Astrocyte (in vitro differentiated cells and primary cell): Measurements from ENCODE around the gene RBFOX2. TPM values are rescaled to one million over a fixed set of nuclear protein-coding genes. Genes with fewer than 3 reads are reported as not detected.
A peak's percentile ranks its signal among the peaks of the same experiment; 100 is the strongest.

ENCODE experiments used
- DNase-seq: peaks from one replicate; pipeline ENCODE4 v3.0.0-alpha.2; 2010; ENCODE audit warnings: low read depth
- FAIRE-seq: peaks from 2 replicates; lab custom pipeline; 2011; peaks lifted over from hg19 to GRCh38; lab: Jason Lieb, UNC
- H2AFZ ChIP-seq: 2 replicates; pipeline ENCODE4 v1.6.0; 2012; ENCODE audit warnings: low read depth, low read length, inconsistent platforms
- H3K27ac ChIP-seq: 2 replicates; pipeline ENCODE4 v1.5.1; 2011; ENCODE audit warnings: low read depth, low read length, inconsistent platforms
- H3K27me3 ChIP-seq: 2 replicates; pipeline ENCODE4 v1.6.0; 2011; ENCODE audit warnings: low read length, inconsistent platforms; ENCODE audit not compliant: insufficient read depth
- H3K36me3 ChIP-seq: 2 replicates; pipeline ENCODE4 v1.5.1; 2011; ENCODE audit warnings: low read length, inconsistent platforms; ENCODE audit not compliant: insufficient read depth
- H3K4me1 ChIP-seq: 2 replicates; pipeline ENCODE4 v1.5.1; 2011; ENCODE audit warnings: low read length, inconsistent platforms; ENCODE audit not compliant: insufficient read depth
- H3K4me2 ChIP-seq: 2 replicates; pipeline ENCODE4 v1.6.0; 2012; ENCODE audit warnings: low read length, inconsistent platforms
- H3K4me3 ChIP-seq: 2 replicates; pipeline ENCODE4 v1.5.1; 2011; ENCODE audit warnings: low read depth, mild to moderate bottlenecking, low read length, inconsistent platforms; ENCODE audit not compliant: insufficient read depth
- H3K79me2 ChIP-seq: 2 replicates; pipeline ENCODE4 v1.6.0; 2012; ENCODE audit warnings: mild to moderate bottlenecking, low read length, inconsistent platforms; ENCODE audit not compliant: insufficient read depth
- H3K9ac ChIP-seq: 2 replicates; pipeline ENCODE4 v1.6.0; 2012; ENCODE audit warnings: mild to moderate bottlenecking, low read length, inconsistent platforms
- H3K9me3 ChIP-seq: 2 replicates; pipeline ENCODE4 v1.5.1; 2012; ENCODE audit warnings: low read depth, mild to moderate bottlenecking, low read length, inconsistent platforms; ENCODE audit not compliant: insufficient read depth
- H4K20me1 ChIP-seq: 2 replicates; pipeline ENCODE4 v1.6.0; 2012; ENCODE audit warnings: low read length, inconsistent platforms; ENCODE audit not compliant: insufficient read depth
- H3K27ac Mint-ChIP-seq: one replicate; pipeline ENCODE4 v1.8.0; 2021; ENCODE audit warnings: mild to moderate bottlenecking, mixed read lengths; ENCODE audit not compliant: unreplicated experiment
- H3K27me3 Mint-ChIP-seq: one replicate; pipeline ENCODE4 v1.8.0; 2021; ENCODE audit warnings: low read depth, mixed read lengths; ENCODE audit not compliant: unreplicated experiment
- H3K36me3 Mint-ChIP-seq: one replicate; pipeline ENCODE4 v1.8.0; 2021; ENCODE audit warnings: low read depth, mixed read lengths; ENCODE audit not compliant: unreplicated experiment
- H3K4me1 Mint-ChIP-seq: one replicate; pipeline ENCODE4 v1.8.0; 2021; ENCODE audit warnings: low read depth, mixed read lengths; ENCODE audit not compliant: unreplicated experiment
- H3K4me3 Mint-ChIP-seq: one replicate; pipeline ENCODE4 v1.8.0; 2021; ENCODE audit warnings: mild to moderate bottlenecking, moderate library complexity, mixed read lengths; ENCODE audit not compliant: unreplicated experiment
- H3K9me3 Mint-ChIP-seq: one replicate; pipeline ENCODE4 v1.8.0; 2021; ENCODE audit warnings: mild to moderate bottlenecking, mixed read lengths; ENCODE audit not compliant: unreplicated experiment
- CTCF ChIP-seq: IDR thresholded peaks from 2 replicates; pipeline ENCODE4 v1.5.1; 2011; ENCODE audit warnings: low read depth, mild to moderate bottlenecking, inconsistent platforms, low read length, moderate library complexity; ENCODE audit not compliant: insufficient read depth
- EZH2 ChIP-seq: IDR thresholded peaks from 2 replicates; pipeline ENCODE4 v1.6.1; 2012; ENCODE audit warnings: mild to moderate bottlenecking, low read length, inconsistent platforms; ENCODE audit not compliant: insufficient read depth
- total RNA-seq: library from RNA; stranded (reverse); gene quantifications from 2 replicates; pipeline ENCODE4 v1.2.1, GENCODE V29; 2021

The RBFOX2 gene
- total RNA-seq, 1 donor from 2014 or later = 169 TPM

GRCh38 chr22:35726933-35727332, 301.7 kb downstream of the RBFOX2 start:
- no peak overlapping the region for H2AFZ ChIP-seq

GRCh38 chr22:35726398-35726797, 302.2 kb downstream of the RBFOX2 start:
- no peak for DNase-seq
- Mint-ChIP-seq H3K27me3 (peaks cover 17% of the 10 kb centered on the region), H3K27ac (no peak overlapping the region), H3K36me3 (peaks cover 5% of the 10 kb centered on the region), H3K4me1 (no peaks in the 10 kb centered on the region), H3K9me3 (peaks cover 3% of the 10 kb centered on the region), H3K4me3 (no peak overlapping the region)
- Histone ChIP-seq H3K4me2 (no peak overlapping the region), H3K4me1 (no peaks in the 10 kb centered on the region), H3K36me3 (no peaks in the 10 kb centered on the region), H3K79me2 (no peaks in the 10 kb centered on the region), H2AFZ (no peak overlapping the region), H3K27me3 (no peaks in the 10 kb centered on the region), H3K27ac (no peak overlapping the region), H3K9ac (no peak overlapping the region), H4K20me1 (no peaks in the 10 kb centered on the region), H3K9me3 (no peaks in the 10 kb centered on the region), H3K4me3 (no peak overlapping the region)
- TF ChIP-seq EZH2 (no peak), CTCF (no peak)
- no peak for FAIRE-seq

More at GRCh38 chr22:35726933-35727332, 301.7 kb downstream of the RBFOX2 start:
- no peak overlapping the region for H3K9ac ChIP-seq
- no peak for DNase-seq
- H3K4me1 ChIP-seq = no peaks in the 10 kb centered on the region
- no peak overlapping the region for H3K4me2 ChIP-seq
- no peak for FAIRE-seq
- Mint-ChIP-seq H3K27ac (no peak overlapping the region), H3K4me1 (no peaks in the 10 kb centered on the region), H3K27me3 (peaks cover 19% of the 10 kb centered on the region), H3K9me3 (peaks cover 3% of the 10 kb centered on the region), H3K36me3 (peaks cover 5% of the 10 kb centered on the region), H3K4me3 (no peak overlapping the region)
- no peaks in the 10 kb centered on the region for H3K27me3 ChIP-seq
- TF ChIP-seq CTCF (no peak), EZH2 (no peak)
- no peak overlapping the region for H3K4me3 ChIP-seq
- H3K27ac ChIP-seq = no peak overlapping the region
- no peaks in the 10 kb centered on the region for H4K20me1 ChIP-seq
- no peaks in the 10 kb centered on the region for H3K79me2 ChIP-seq
- H3K36me3 ChIP-seq = no peaks in the 10 kb centered on the region
- no peaks in the 10 kb centered on the region for H3K9me3 ChIP-seq

DNA sequence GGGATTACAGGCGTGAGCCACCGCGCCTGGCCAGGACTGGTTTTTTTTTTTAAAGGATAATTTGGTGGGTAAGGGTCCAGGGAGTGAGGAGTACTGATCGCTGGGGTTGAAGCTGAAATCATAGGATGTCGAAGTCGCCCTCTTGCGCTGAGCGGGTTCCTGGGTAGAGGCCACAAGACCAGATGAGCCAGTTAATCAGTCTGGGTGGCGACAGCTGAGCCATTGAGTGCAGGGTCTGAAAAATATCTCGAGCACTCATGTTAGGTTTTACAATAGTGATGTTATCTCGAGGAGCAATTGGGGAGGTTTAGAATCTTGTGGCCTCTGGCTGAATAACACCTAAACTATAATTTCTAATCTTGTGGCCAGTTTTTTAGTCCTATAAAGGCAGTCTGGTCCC, 303.1 kb downstream of the RBFOX2 start:
- H3K4me3 ChIP-seq = no peak overlapping the region
- Mint-ChIP-seq H3K4me3 (no peak overlapping the region), H3K27me3 (peaks cover 12% of the 10 kb centered on the region), H3K36me3 (no peaks in the 10 kb centered on the region), H3K9me3 (peaks cover 3% of the 10 kb centered on the region), H3K27ac (peak overlapping the region; percentile 12), H3K4me1 (no peaks in the 10 kb centered on the region)
- DNase-seq (no peak), FAIRE-seq (no peak)
- no peak overlapping the region for H2AFZ ChIP-seq
- H3K9me3 ChIP-seq = no peaks in the 10 kb centered on the region
- no peaks in the 10 kb centered on the region for H4K20me1 ChIP-seq
- no peak overlapping the region for H3K9ac ChIP-seq
- TF ChIP-seq EZH2 (no peak), CTCF (no peak)
- H3K27ac ChIP-seq = no peak overlapping the region
- no peaks in the 10 kb centered on the region for H3K79me2 ChIP-seq
- no peaks in the 10 kb centered on the region for H3K4me1 ChIP-seq
- no peak overlapping the region for H3K4me2 ChIP-seq
- no peaks in the 10 kb centered on the region for H3K27me3 ChIP-seq
- no peaks in the 10 kb centered on the region for H3K36me3 ChIP-seq
